Placental epithelial cell (primary cell): Measurements from ENCODE around the gene PSENEN. TPM values are rescaled to one million over a fixed set of nuclear protein-coding genes. Genes with fewer than 3 reads are reported as not detected.

Experiments used
- total RNA-seq: library from RNA; depleted of rRNA; stranded (reverse); fragments of >200 nt; gene quantifications from 2 replicates; pipeline ENCODE4 v1.2.3, GENCODE V29; 2012

Gene PSENEN
- total RNA-seq = 13.7 TPM in 2 replicates

GRCh38 chr19:35745328-35746086, at the start of gene PSENEN, which contains the start of gene U2AF1L4:
PSENEN (plus strand) TSS chr19:35745651; CDS start chr19:35745931, 280 bp downstream.
U2AF1L4 (minus strand) TSS chr19:35745418; CDS start chr19:35745391, 27 bp downstream.

GRCh38 chr19:35704218-35704617, 41.2 kb upstream of the PSENEN start, which contains the start of gene ZBTB32:
ZBTB32 (plus strand) TSS chr19:35704558; CDS start chr19:35714627, 10,069 bp downstream.

GRCh38 chr19:35717665-35718344, 27.6 kb upstream of the PSENEN start, which contains the start of gene KMT2B:
KMT2B (plus strand) TSS chr19:35718003; CDS start chr19:35718019, 16 bp downstream.

GRCh38 chr19:35742121-35742724, 3.2 kb upstream of the PSENEN start, which contains the start of gene IGFLR1:
IGFLR1 (minus strand) TSS chr19:35742452; CDS start chr19:35741180, 1,272 bp downstream.

GRCh38 chr19:35748106-35749020, 2.9 kb downstream of the PSENEN start, which contains the start of gene LIN37:
LIN37 (plus strand) TSS chr19:35748576; CDS start chr19:35748725, 149 bp downstream.

GRCh38 chr19:35756377-35757230, 11.2 kb downstream of the PSENEN start, which contains the start of gene HSPB6:
HSPB6 (minus strand) TSS chr19:35757029; CDS start chr19:35757008, 21 bp downstream.

GRCh38 chr19:35757749-35758608, 12.5 kb downstream of the PSENEN start, which contains the start of gene PROSER3:
PROSER3 (plus strand) TSS chr19:35758176; CDS start chr19:35758216, 40 bp downstream.

GRCh38 chr19:35775298-35776101, 30.0 kb downstream of the PSENEN start, which contains the start of gene ARHGAP33:
ARHGAP33 (plus strand) TSS chr19:35775564; CDS start chr19:35775659, 95 bp downstream.

Other genes with a start within 250 kb of the PSENEN start
- 19.2 and 24.3 TPM in 2 replicates for gene DMKN, start 232.0 kb upstream of the PSENEN start, total RNA-seq
- not detected in 2 replicates for gene SBSN, start 217.3 kb upstream of the PSENEN start, total RNA-seq
- gene GAPDHS, start 212.2 kb upstream of the PSENEN start, total RNA-seq = not detected in 2 replicates
- 83.2 and 109 TPM in 2 replicates for gene TMEM147, start 200.0 kb upstream of the PSENEN start, total RNA-seq
- gene ATP4A, start 182.0 kb upstream of the PSENEN start, total RNA-seq = not detected in 2 replicates
- not detected in 2 replicates for gene PMIS2, start 159.5 kb upstream of the PSENEN start, total RNA-seq
- gene HAUS5, start 132.9 kb upstream of the PSENEN start, total RNA-seq = 8.4 and 9.0 TPM in 2 replicates
- gene RBM42, start 116.6 kb upstream of the PSENEN start, total RNA-seq = 49.5 and 79.6 TPM in 2 replicates
- 0.79 TPM in 1 of 2 replicates, not detected in the other for gene ETV2, start 103.9 kb upstream of the PSENEN start, total RNA-seq
- 268 and 559 TPM in 2 replicates for gene COX6B1, start 97.3 kb upstream of the PSENEN start, total RNA-seq
- 0.39 TPM in 1 of 2 replicates, not detected in the other for gene UPK1A, start 79.1 kb upstream of the PSENEN start, total RNA-seq
- not detected in 2 replicates for gene ZBTB32, start 41.1 kb upstream of the PSENEN start, total RNA-seq
- 9.7 and 14.5 TPM in 2 replicates for gene KMT2B, start 27.6 kb upstream of the PSENEN start, total RNA-seq
- 2.0 and 3.5 TPM in 2 replicates for gene IGFLR1, start 3.2 kb upstream of the PSENEN start, total RNA-seq
- 12.7 and 18.8 TPM in 2 replicates for gene U2AF1L4, start 233 bp upstream of the PSENEN start, total RNA-seq
- gene LIN37, start 2.9 kb downstream of the PSENEN start, total RNA-seq = 41.9 and 45.1 TPM in 2 replicates
- 4.3 and 22.8 TPM in 2 replicates for gene HSPB6, start 11.4 kb downstream of the PSENEN start, total RNA-seq
- gene PROSER3, start 12.5 kb downstream of the PSENEN start, total RNA-seq = 20.0 and 28.6 TPM in 2 replicates
- gene ARHGAP33, start 29.9 kb downstream of the PSENEN start, total RNA-seq = 8.7 and 14.5 TPM in 2 replicates
- not detected in 2 replicates for gene PRODH2, start 67.2 kb downstream of the PSENEN start, total RNA-seq
- not detected in 2 replicates for gene NPHS1, start 106.9 kb downstream of the PSENEN start, total RNA-seq
- 0.39 TPM in 1 of 2 replicates, not detected in the other for gene KIRREL2, start 111.3 kb downstream of the PSENEN start, total RNA-seq
- gene APLP1, start 122.9 kb downstream of the PSENEN start, total RNA-seq = 5.5 and 9.1 TPM in 2 replicates
- 5.6 and 16.5 TPM in 2 replicates for gene NFKBID, start 154.9 kb downstream of the PSENEN start, total RNA-seq
- gene HCST, start 156.9 kb downstream of the PSENEN start, total RNA-seq = 3.1 and 3.5 TPM in 2 replicates
- not detected in 2 replicates for gene TYROBP, start 162.6 kb downstream of the PSENEN start, total RNA-seq
- 8.6 and 11.6 TPM in 2 replicates for gene LRFN3, start 190.7 kb downstream of the PSENEN start, total RNA-seq
- gene SDHAF1, start 249.5 kb downstream of the PSENEN start, total RNA-seq = 17.4 and 22.4 TPM in 2 replicates